Measurements from ENCODE around the gene SLC25A25.

GRCh38 chr9:128084746-128085145, 16.7 kb downstream of the SLC25A25 start:
- no peak for TF ChIP-seq CTCF (IDR thresholded peaks at IDR 0.05 in 8 of 11, conservative IDR thresholded peaks at IDR 0.05 in 3 of 11)
- TF ChIP-seq POLR2A (IDR thresholded peaks at IDR 0.05), result no peak
